Mammary epithelial cell (primary cell): Measurements from ENCODE around the gene CCDC7.

ENCODE experiments used
- EZH2 ChIP-seq: IDR thresholded peaks from 2 replicates; pipeline ENCODE4 v1.6.1; 2012; ENCODE audit warnings: low read length, inconsistent platforms, borderline replicate concordance
- TF ChIP-seq, protein P1 (sequence below), 2 donors: IDR thresholded peaks in 1 of 2; conservative IDR thresholded peaks in 1 of 2; 2 replicates each; pipeline ENCODE4 v1.5.1; 2011 to 2012; ENCODE audit warnings: inconsistent platforms in 2 of 2, low read length in 2 of 2, mild to moderate bottlenecking in 2 of 2, control low read depth in 1 of 2, low read depth in 1 of 2; ENCODE audit not compliant: insufficient read depth in 1 of 2; ENCODE audit errors: extremely low read depth in 1 of 2

- TF ChIP-seq, protein P1, sequence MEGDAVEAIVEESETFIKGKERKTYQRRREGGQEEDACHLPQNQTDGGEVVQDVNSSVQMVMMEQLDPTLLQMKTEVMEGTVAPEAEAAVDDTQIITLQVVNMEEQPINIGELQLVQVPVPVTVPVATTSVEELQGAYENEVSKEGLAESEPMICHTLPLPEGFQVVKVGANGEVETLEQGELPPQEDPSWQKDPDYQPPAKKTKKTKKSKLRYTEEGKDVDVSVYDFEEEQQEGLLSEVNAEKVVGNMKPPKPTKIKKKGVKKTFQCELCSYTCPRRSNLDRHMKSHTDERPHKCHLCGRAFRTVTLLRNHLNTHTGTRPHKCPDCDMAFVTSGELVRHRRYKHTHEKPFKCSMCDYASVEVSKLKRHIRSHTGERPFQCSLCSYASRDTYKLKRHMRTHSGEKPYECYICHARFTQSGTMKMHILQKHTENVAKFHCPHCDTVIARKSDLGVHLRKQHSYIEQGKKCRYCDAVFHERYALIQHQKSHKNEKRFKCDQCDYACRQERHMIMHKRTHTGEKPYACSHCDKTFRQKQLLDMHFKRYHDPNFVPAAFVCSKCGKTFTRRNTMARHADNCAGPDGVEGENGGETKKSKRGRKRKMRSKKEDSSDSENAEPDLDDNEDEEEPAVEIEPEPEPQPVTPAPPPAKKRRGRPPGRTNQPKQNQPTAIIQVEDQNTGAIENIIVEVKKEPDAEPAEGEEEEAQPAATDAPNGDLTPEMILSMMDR (conservative IDR thresholded peaks at IDR 0.05 in 1 of 2, IDR thresholded peaks at IDR 0.05 in 1 of 2; ENCODE audit: extremely low read depth in 1 of 2, insufficient read depth in 1 of 2, low read depth in 1 of 2, low read length in 2 of 2) = no peak
- TF ChIP-seq EZH2 = no peak
Measured at GRCh38 chr10:32744321-32744720, 298.4 kb downstream of the CCDC7 start.
